ENCODE data around the gene FTO. TPM values are rescaled to one million over a fixed set of nuclear protein-coding genes. Genes with fewer than 3 reads are reported as not detected.
A peak's percentile ranks its signal among the peaks of the same experiment; 100 is the strongest.

FTO gene
- polyA plus RNA-seq, 4 donors, result 81.9 to 101 (median 98.3) TPM

GRCh38 chr16:53745753-53746266, 41.9 kb downstream of the FTO start:
- no peak for DNase-seq (ENCODE audit: low read depth in 4 of 4, low spot score in 3 of 4)

- no peak for DNase-seq (ENCODE audit: low read depth in 4 of 4, low spot score in 3 of 4)
Measured at GRCh38 chr16:53752560-53752959, 48.6 kb downstream of the FTO start.

GRCh38 chr16:53753431-53753830, 49.5 kb downstream of the FTO start:
- DNase-seq (ENCODE audit: low read depth in 4 of 4, low spot score in 3 of 4), result no peak

GRCh38 chr16:53755026-53755910, 51.3 kb downstream of the FTO start:
- DNase-seq (ENCODE audit: low read depth in 4 of 4, low spot score in 3 of 4), result peak in 1 of 4 donors; percentile 30

GRCh38 chr16:53756275-53756996, 52.5 kb downstream of the FTO start:
- peak in 1 of 4 donors; percentile 48 for DNase-seq (ENCODE audit: low read depth in 4 of 4, low spot score in 3 of 4)

- no peak for DNase-seq (ENCODE audit: low read depth in 4 of 4, low spot score in 3 of 4)
Measured at GRCh38 chr16:53757971-53758609, 54.1 kb downstream of the FTO start.

GRCh38 chr16:53761962-53762703, 58.2 kb downstream of the FTO start:
- no peak for DNase-seq (ENCODE audit: low read depth in 4 of 4, low spot score in 3 of 4)

GRCh38 chr16:53766304-53767016, 62.5 kb downstream of the FTO start:
- no peak for DNase-seq (ENCODE audit: low read depth in 4 of 4, low spot score in 3 of 4)

- DNase-seq (ENCODE audit: low read depth in 4 of 4, low spot score in 3 of 4), result no peak
Measured at GRCh38 chr16:53768167-53768566, 64.2 kb downstream of the FTO start.

GRCh38 chr16:53768593-53768992, 64.6 kb downstream of the FTO start:
- DNase-seq (ENCODE audit: low read depth in 4 of 4, low spot score in 3 of 4), result no peak

- no peak for DNase-seq (ENCODE audit: low read depth in 4 of 4, low spot score in 3 of 4)
Measured at GRCh38 chr16:53769185-53769584, 65.2 kb downstream of the FTO start.

- no peak for DNase-seq (ENCODE audit: low read depth in 4 of 4, low spot score in 3 of 4)
Measured at GRCh38 chr16:53769787-53770186, 65.8 kb downstream of the FTO start.

GRCh38 chr16:53770641-53771040, 66.7 kb downstream of the FTO start:
- no peak for DNase-seq (ENCODE audit: low read depth in 4 of 4, low spot score in 3 of 4)

- no peak for DNase-seq (ENCODE audit: low read depth in 4 of 4, low spot score in 3 of 4)
Measured at GRCh38 chr16:53771655-53772497, 67.9 kb downstream of the FTO start.

GRCh38 chr16:53773150-53773846, 69.3 kb downstream of the FTO start:
- peak in 2 of 4 donors; percentile 74 to 80 for DNase-seq (ENCODE audit: low read depth in 4 of 4, low spot score in 3 of 4)

- DNase-seq (ENCODE audit: low read depth in 4 of 4, low spot score in 3 of 4), result no peak
Measured at GRCh38 chr16:53773881-53774280, 69.9 kb downstream of the FTO start.

- DNase-seq (ENCODE audit: low read depth in 4 of 4, low spot score in 3 of 4), result no peak
Measured at GRCh38 chr16:53775106-53775820, 71.3 kb downstream of the FTO start.

Measured in right renal pelvis (tissue), 4 donors.